Measurements from ENCODE around the gene KRTAP5-10. TPM values are rescaled to one million over a fixed set of nuclear protein-coding genes. Genes with fewer than 3 reads are reported as not detected.
A peak's percentile ranks its signal among the peaks of the same experiment; 100 is the strongest.
"Not testable (repeated sequence)": the region's sequence is repeated elsewhere in the genome, so short reads cannot be mapped to it uniquely, and the experiment has no call there.

Gene KRTAP5-10
- total and polyA plus RNA-seq, 10 donors = 0.08 to 0.32 (median 0.15) TPM; not detected in 6

DNA sequence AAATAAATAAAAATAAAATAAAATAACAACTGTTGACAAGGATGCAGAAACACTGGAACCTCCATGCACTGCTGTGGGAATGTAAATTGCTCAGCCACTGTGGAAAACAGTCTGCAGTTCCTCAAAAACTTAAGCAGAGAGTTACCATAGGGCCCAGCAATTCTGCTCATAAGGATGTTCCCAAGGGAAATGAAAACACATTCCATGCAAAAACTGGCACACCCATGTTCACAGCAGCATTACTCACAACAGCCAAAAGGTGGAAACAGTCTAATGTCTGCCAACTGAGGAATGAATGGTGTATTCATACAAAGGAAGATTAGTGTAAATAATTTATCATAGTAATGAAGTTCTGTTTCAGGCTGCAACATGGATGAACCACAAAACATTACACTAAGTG is 3.2 kb upstream of the KRTAP5-10 start:
- intact Hi-C loops (cut with DNase I; ENCODE audit: low total_unique reads) = no loop called here
- DNase-seq = no peak
- TF ChIP-seq POLR2A (IDR thresholded peaks at IDR 0.05) (no peak), POLR2AphosphoS5 (IDR thresholded peaks at IDR 0.05) (no peak)
- TF ChIP-seq, protein P1, sequence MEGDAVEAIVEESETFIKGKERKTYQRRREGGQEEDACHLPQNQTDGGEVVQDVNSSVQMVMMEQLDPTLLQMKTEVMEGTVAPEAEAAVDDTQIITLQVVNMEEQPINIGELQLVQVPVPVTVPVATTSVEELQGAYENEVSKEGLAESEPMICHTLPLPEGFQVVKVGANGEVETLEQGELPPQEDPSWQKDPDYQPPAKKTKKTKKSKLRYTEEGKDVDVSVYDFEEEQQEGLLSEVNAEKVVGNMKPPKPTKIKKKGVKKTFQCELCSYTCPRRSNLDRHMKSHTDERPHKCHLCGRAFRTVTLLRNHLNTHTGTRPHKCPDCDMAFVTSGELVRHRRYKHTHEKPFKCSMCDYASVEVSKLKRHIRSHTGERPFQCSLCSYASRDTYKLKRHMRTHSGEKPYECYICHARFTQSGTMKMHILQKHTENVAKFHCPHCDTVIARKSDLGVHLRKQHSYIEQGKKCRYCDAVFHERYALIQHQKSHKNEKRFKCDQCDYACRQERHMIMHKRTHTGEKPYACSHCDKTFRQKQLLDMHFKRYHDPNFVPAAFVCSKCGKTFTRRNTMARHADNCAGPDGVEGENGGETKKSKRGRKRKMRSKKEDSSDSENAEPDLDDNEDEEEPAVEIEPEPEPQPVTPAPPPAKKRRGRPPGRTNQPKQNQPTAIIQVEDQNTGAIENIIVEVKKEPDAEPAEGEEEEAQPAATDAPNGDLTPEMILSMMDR (IDR thresholded peaks at IDR 0.05 in 8 of 11, conservative IDR thresholded peaks at IDR 0.05 in 3 of 11) = no peak
- no peaks in the 10 kb centered on the region for H3K9me3 ChIP-seq
- no peak overlapping the region for H3K4me3 ChIP-seq
- H3K36me3 ChIP-seq = no peaks in the 10 kb centered on the region
- H3K27ac ChIP-seq = no peak overlapping the region
- peaks cover 0 to 29% (median 9%) of the 10 kb centered on the region in 7 donors for H3K27me3 ChIP-seq (replicated peaks in 1 of 7)
- no peaks in the 10 kb centered on the region for H3K4me1 ChIP-seq

DNA sequence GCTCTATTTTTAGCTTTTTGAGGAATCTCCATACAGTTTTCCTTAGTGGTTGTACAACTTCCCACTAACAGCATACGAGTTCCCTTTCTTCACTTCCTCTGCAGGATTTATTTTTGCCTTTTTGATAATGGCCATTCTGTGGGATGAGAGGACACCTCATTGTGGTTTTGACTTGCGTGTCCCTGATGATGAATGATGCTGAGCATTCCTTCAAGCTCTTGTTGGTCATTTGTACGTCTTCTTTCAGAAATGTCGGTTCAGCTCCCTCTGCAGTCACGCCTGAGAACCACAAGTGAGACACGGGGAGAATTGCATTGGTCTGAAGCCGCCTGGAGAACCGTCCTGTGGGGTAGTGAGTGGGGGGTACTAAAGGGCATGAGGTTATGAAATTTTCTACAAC is 2.0 kb upstream of the KRTAP5-10 start:
- H3K36me3 ChIP-seq = no peaks in the 10 kb centered on the region
- 7 to 11% (median 10%) methylated on average over 8 of the region's 8 CpGs for WGBS, 5 donors
- intact Hi-C loops (cut with DNase I; ENCODE audit: low total_unique reads) = no loop called here
- DNase-seq = no peak
- TF ChIP-seq, protein P1 (IDR thresholded peaks at IDR 0.05 in 8 of 11, conservative IDR thresholded peaks at IDR 0.05 in 3 of 11) = peak in 7 of 11 experiments; percentile 22 to 43 (median 33)
- TF ChIP-seq POLR2A (IDR thresholded peaks at IDR 0.05) = no peak
- TF ChIP-seq POLR2AphosphoS5 (IDR thresholded peaks at IDR 0.05) = no peak
- H3K4me1 ChIP-seq = no peaks in the 10 kb centered on the region
- no peak overlapping the region for H3K27ac ChIP-seq
- H3K27me3 ChIP-seq (replicated peaks in 1 of 7) = peaks cover 0 to 29% (median 9%) of the 10 kb centered on the region in 7 donors
- no peak overlapping the region for H3K4me3 ChIP-seq
- H3K9me3 ChIP-seq = no peaks in the 10 kb centered on the region

DNA sequence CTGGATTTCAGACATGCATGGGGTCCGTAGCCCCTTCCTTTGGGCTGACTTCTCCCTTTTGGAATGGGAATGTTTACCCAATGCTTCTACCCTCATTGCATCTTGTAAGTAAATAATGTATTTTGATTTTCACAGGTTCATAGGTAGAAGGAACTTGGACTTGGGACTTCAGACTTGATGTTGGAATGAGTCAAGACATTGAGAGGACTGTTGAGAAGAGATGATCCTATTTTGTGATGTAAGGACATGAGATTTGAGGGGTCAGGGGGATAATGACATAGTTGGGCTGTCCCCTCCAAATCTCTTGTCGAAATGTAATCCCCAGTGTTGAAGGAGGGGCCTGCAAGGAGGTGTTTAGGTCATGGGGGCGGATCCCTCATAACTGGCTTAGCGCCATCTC is 933 bp upstream of the KRTAP5-10 start:
- DNase-seq = no peak
- Histone ChIP-seq H3K4me1 (no peaks in the 10 kb centered on the region), H3K27ac (no peak overlapping the region), H3K36me3 (no peaks in the 10 kb centered on the region), H3K9me3 (no peaks in the 10 kb centered on the region), H3K4me3 (no peak overlapping the region), H3K27me3 (replicated peaks in 1 of 7) (peaks cover 0 to 29% (median 9%) of the 10 kb centered on the region in 7 donors)
- intact Hi-C loops (cut with DNase I; ENCODE audit: low total_unique reads) = no loop called here
- TF ChIP-seq, protein P1 (IDR thresholded peaks at IDR 0.05 in 8 of 11, conservative IDR thresholded peaks at IDR 0.05 in 3 of 11) = no peak
- TF ChIP-seq POLR2AphosphoS5 (IDR thresholded peaks at IDR 0.05) = no peak
- 72 to 86% (median 83%) methylated on average over 4 of the region's 4 CpGs for WGBS, 5 donors

DNA sequence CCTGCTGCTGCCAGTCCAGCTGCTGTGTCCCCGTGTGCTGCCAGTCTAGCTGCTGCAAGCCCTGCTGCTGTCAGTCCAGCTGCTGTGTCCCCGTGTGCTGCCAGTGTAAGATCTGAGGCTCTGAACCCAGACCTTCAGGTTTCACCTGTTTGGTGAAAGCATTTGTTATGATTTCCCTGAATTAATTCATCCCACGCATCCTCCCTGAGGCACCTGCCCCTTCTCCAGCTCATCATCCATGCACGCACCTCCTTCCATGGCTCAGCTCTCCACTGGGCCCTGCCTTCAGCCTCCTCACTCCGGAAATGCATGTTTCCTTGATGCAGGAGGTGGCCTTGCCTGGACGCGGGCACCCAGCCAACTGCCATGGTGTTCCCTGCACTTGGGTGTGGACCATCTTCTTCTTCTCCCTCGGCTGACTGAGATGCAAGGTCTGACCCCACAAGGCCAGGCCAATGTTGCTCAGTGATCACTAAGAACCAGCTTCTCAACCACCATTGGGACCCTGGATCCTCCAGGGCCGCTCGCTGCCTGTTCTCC is 788 bp downstream of the KRTAP5-10 start:
- Histone ChIP-seq H3K4me1 (no peaks in the 10 kb centered on the region), H3K9me3 (no peaks in the 10 kb centered on the region), H3K27ac (no peak overlapping the region), H3K27me3 (replicated peaks in 1 of 7) (peaks cover 0 to 29% (median 9%) of the 10 kb centered on the region in 7 donors), H3K36me3 (no peaks in the 10 kb centered on the region), H3K4me3 (no peak overlapping the region)
- whole genome bisulfite sequencing, 5 donors = 62 to 73% (median 68%) methylated on average over 10 of the region's 10 CpGs
- no peak for DNase-seq
- intact Hi-C loops (cut with DNase I; ENCODE audit: low total_unique reads) = no loop called here
- TF ChIP-seq, protein P1 (IDR thresholded peaks at IDR 0.05 in 8 of 11, conservative IDR thresholded peaks at IDR 0.05 in 3 of 11) = no peak
- TF ChIP-seq POLR2AphosphoS5 (IDR thresholded peaks at IDR 0.05) = peak in 1 of 3 donors; percentile 15

DNA sequence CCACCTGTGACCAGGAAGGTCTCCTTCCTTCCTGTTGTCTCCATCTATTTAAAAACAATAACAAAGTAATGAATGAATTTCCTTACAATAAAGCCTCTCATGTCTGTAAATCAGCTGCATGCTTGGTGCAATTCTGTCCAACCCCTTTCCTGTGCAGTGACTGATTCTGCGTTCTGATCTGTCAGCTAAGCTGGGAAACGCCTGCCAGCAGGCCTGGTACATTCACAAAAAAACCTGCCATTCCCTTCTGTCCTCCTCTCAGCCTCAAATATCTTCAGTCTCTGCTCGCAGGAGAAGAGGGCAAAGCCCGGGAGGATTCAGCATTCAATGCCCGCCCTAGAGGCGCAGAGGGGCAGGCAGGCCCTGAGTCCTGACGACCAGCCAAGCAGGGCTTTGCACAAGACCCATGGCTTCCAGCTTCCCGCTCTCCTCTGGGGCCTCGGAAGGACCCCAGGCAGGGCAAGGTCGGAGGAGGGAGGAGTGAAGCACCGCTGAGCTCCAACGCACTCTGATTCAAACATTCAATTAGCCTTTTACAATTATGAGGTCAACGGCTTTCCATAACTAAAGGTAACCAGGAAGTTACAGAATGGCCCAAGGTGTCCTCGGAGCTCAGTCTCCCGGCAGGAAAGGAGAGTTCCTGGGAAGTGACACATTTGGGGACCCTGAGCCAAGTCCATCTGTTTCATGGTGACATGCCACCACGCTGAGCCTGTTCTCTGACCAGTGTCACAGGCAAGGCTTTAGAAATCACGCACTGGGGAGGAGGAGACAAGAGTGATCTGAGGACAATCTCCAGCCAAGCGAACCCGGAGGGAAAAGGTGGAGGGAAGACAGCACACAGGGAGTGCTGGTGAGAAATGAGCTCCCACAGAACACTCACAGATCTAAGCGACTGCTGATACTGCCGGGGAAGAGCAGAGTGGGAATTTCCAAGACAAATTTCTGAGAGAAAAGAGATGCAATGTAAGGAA is 1.6 kb downstream of the KRTAP5-10 start:
- WGBS, 5 donors = 51 to 74% (median 70%) methylated on average over 18 to 21 of the region's 21 CpGs
- intact Hi-C loops (cut with DNase I; ENCODE audit: low total_unique reads); DNase-seq: not testable (repeated sequence)

DNA sequence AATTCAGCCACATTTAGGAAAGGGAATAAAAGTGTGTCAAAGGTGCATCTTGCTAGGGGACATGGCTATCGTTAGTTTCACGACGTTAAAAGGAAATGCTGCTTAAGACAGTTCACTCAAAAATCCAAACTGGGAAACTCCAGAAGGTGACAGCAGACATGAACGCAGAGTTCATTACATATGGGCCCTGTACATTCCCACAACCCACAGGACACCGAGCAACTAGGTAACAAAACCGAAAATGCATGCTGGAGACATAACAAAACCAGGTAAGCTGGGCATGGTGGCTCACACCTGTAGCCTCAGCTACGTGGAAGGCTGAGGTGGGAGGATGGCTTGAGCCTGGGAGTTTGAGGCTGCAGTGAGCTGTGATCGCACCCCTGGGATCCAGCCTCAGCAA is 2.3 kb downstream of the KRTAP5-10 start:
- WGBS, 5 donors = 43 to 77% (median 71%) methylated on average over 8 of the region's 8 CpGs

More for the DNA sequence above, 1.6 kb downstream of the KRTAP5-10 start:
- not testable (repeated sequence) for H3K36me3 ChIP-seq, H3K4me3 ChIP-seq, H3K27ac ChIP-seq, H3K4me1 ChIP-seq, H3K9me3 ChIP-seq
- peaks cover 0 to 29% (median 9%) of the 10 kb centered on the region in 7 donors for H3K27me3 ChIP-seq (replicated peaks in 1 of 7)

More for the DNA sequence above, 2.3 kb downstream of the KRTAP5-10 start:
- H3K9me3 ChIP-seq; intact Hi-C loops (cut with DNase I; ENCODE audit: low total_unique reads); H3K36me3 ChIP-seq; H3K4me1 ChIP-seq; DNase-seq; H3K27ac ChIP-seq; H3K4me3 ChIP-seq: not testable (repeated sequence)
- H3K27me3 ChIP-seq (replicated peaks in 1 of 7) = peaks cover 0 to 29% (median 8%) of the 10 kb centered on the region in 7 donors
